ENCODE results near the gene MYO10.

Gene MYO10

GRCh38 chr5:16961131-16961530 lies 25.0 kb upstream of the MYO10 start:
- TF ChIP-seq CTCF (conservative IDR thresholded peaks at IDR 0.05) (no peak), ZFX (IDR thresholded peaks at IDR 0.05) (no peak)
- no peak overlapping the region for H3K27ac ChIP-seq

GRCh38 chr5:16957304-16958196 lies 21.5 kb upstream of the MYO10 start:
- TF ChIP-seq ZFX (IDR thresholded peaks at IDR 0.05) (no peak), CTCF (conservative IDR thresholded peaks at IDR 0.05) (no peak)
- H3K27ac ChIP-seq: no peak overlapping the region

- TF ChIP-seq CTCF (conservative IDR thresholded peaks at IDR 0.05) (no peak), ZFX (IDR thresholded peaks at IDR 0.05) (no peak)
- no peak overlapping the region for H3K27ac ChIP-seq
These were observed 17.6 kb upstream of the MYO10 start for GRCh38 chr5:16953729-16954128.

GRCh38 chr5:16952968-16953671 lies 17.0 kb upstream of the MYO10 start:
- TF ChIP-seq CTCF (conservative IDR thresholded peaks at IDR 0.05): no peak
- no peak overlapping the region for H3K27ac ChIP-seq

GRCh38 chr5:16946725-16947124 lies 10.6 kb upstream of the MYO10 start:
- TF ChIP-seq ZFX (IDR thresholded peaks at IDR 0.05) (no peak), CTCF (conservative IDR thresholded peaks at IDR 0.05) (no peak)
- H3K27ac ChIP-seq: no peak overlapping the region

- no peak overlapping the region for H3K27ac ChIP-seq
- TF ChIP-seq ZFX (IDR thresholded peaks at IDR 0.05) (no peak), CTCF (conservative IDR thresholded peaks at IDR 0.05) (no peak)
These were observed 8.9 kb upstream of the MYO10 start for GRCh38 chr5:16944816-16945562.

All from C4-2B (cell line).